ENCODE data around the gene C9.

- no peak for TF ChIP-seq CTCF (IDR thresholded peaks at IDR 0.05)
- TF ChIP-seq POLR2A (IDR thresholded peaks at IDR 0.05) = no peak
These were observed 44.7 kb upstream of the C9 start for GRCh38 chr5:39409033-39409432.
